Measurements from ENCODE around the gene KAT2A.
A peak's percentile ranks its signal among the peaks of the same experiment; 100 is the strongest.

The KAT2A gene

GRCh38 chr17:42116705-42117396 lies 4.3 kb downstream of the KAT2A start:
- no peaks in the 10 kb centered on the region for H3K9me3 ChIP-seq (ENCODE audit: control insufficient read depth in 2 of 2, low read length in 2 of 2)
- peaks cover 5 to 11% of the 10 kb centered on the region in 2 donors for H3K36me3 ChIP-seq (ENCODE audit: control insufficient read depth in 2 of 2, insufficient read depth in 2 of 2, low read length in 2 of 2)
- H3K4me3 ChIP-seq (ENCODE audit: low read length in 2 of 2) = no peak overlapping the region
- H3K4me1 ChIP-seq (ENCODE audit: control insufficient read depth in 2 of 2, insufficient read depth in 2 of 2, low read length in 2 of 2) = peaks cover 21 to 22% of the 10 kb centered on the region in 2 donors
- no peaks in the 10 kb centered on the region for H3K27me3 ChIP-seq (ENCODE audit: control insufficient read depth in 2 of 2, insufficient read depth in 2 of 2, low read length in 2 of 2)
- no peak overlapping the region for H3K27ac ChIP-seq (ENCODE audit: low read depth in 2 of 2, low read length in 2 of 2)
- H3K9ac ChIP-seq (ENCODE audit: low read depth in 1 of 2, low read length in 2 of 2) = no peak overlapping the region

GRCh38 chr17:42114118-42114517 lies 7.0 kb downstream of the KAT2A start:
- Histone ChIP-seq H3K4me1 (ENCODE audit: control insufficient read depth in 2 of 2, insufficient read depth in 2 of 2, low read length in 2 of 2) (peaks cover 21% of the 10 kb centered on the region in 2 donors), H3K36me3 (ENCODE audit: control insufficient read depth in 2 of 2, insufficient read depth in 2 of 2, low read length in 2 of 2) (peaks cover 6 to 11% of the 10 kb centered on the region in 2 donors), H3K27me3 (ENCODE audit: control insufficient read depth in 2 of 2, insufficient read depth in 2 of 2, low read length in 2 of 2) (no peaks in the 10 kb centered on the region), H3K9ac (ENCODE audit: low read depth in 1 of 2, low read length in 2 of 2) (no peak overlapping the region), H3K9me3 (ENCODE audit: control insufficient read depth in 2 of 2, low read length in 2 of 2) (no peaks in the 10 kb centered on the region), H3K27ac (ENCODE audit: low read depth in 2 of 2, low read length in 2 of 2) (no peak overlapping the region), H3K4me3 (ENCODE audit: low read length in 2 of 2) (no peak overlapping the region)

- Histone ChIP-seq H3K9me3 (ENCODE audit: control insufficient read depth in 2 of 2, low read length in 2 of 2) (no peaks in the 10 kb centered on the region), H3K36me3 (ENCODE audit: control insufficient read depth in 2 of 2, insufficient read depth in 2 of 2, low read length in 2 of 2) (peaks cover 9 to 14% of the 10 kb centered on the region in 2 donors), H3K9ac (ENCODE audit: low read depth in 1 of 2, low read length in 2 of 2) (peak overlapping the region; percentile 81 to 82), H3K4me1 (ENCODE audit: control insufficient read depth in 2 of 2, insufficient read depth in 2 of 2, low read length in 2 of 2) (peaks cover 21% of the 10 kb centered on the region in 2 donors), H3K27me3 (ENCODE audit: control insufficient read depth in 2 of 2, insufficient read depth in 2 of 2, low read length in 2 of 2) (no peaks in the 10 kb centered on the region), H3K27ac (ENCODE audit: low read depth in 2 of 2, low read length in 2 of 2) (peak overlapping the region; percentile 94 to 95), H3K4me3 (ENCODE audit: low read length in 2 of 2) (peak overlapping the region in 1 of 2 donors; percentile 87)
Measured at GRCh38 chr17:42113293-42114069, 7.7 kb downstream of the KAT2A start.

GRCh38 chr17:42112552-42113176 lies 8.5 kb downstream of the KAT2A start, which contains the start of gene DHX58:
Gene DHX58 (minus strand): TSS chr17:42112714. CDS start chr17:42111892, 822 bp downstream.
- peak within 1 kb of the TSS; percentile 80 to 87 for H3K4me3 ChIP-seq (ENCODE audit: low read length in 2 of 2)
- no peaks in the 10 kb centered on the region for H3K27me3 ChIP-seq (ENCODE audit: control insufficient read depth in 2 of 2, insufficient read depth in 2 of 2, low read length in 2 of 2)
- H3K9ac ChIP-seq (ENCODE audit: low read depth in 1 of 2, low read length in 2 of 2) = peak within 1 kb of the TSS; percentile 82 to 85
- no peaks in the 10 kb centered on the region for H3K9me3 ChIP-seq (ENCODE audit: control insufficient read depth in 2 of 2, low read length in 2 of 2)
- peaks cover 21% of the 10 kb centered on the region in 2 donors for H3K4me1 ChIP-seq (ENCODE audit: control insufficient read depth in 2 of 2, insufficient read depth in 2 of 2, low read length in 2 of 2)
- H3K27ac ChIP-seq (ENCODE audit: low read depth in 2 of 2, low read length in 2 of 2) = peak within 1 kb of the TSS; percentile 94 to 95
- H3K36me3 ChIP-seq (ENCODE audit: control insufficient read depth in 2 of 2, insufficient read depth in 2 of 2, low read length in 2 of 2) = peaks cover 8 to 9% of the 10 kb centered on the region in 2 donors

- H3K27me3 ChIP-seq (ENCODE audit: control insufficient read depth in 2 of 2, insufficient read depth in 2 of 2, low read length in 2 of 2) = no peaks in the 10 kb centered on the region
- H3K27ac ChIP-seq (ENCODE audit: low read depth in 2 of 2, low read length in 2 of 2) = peak overlapping the region; percentile 94 to 95
- peaks cover 7 to 9% of the 10 kb centered on the region in 2 donors for H3K36me3 ChIP-seq (ENCODE audit: control insufficient read depth in 2 of 2, insufficient read depth in 2 of 2, low read length in 2 of 2)
- H3K4me1 ChIP-seq (ENCODE audit: control insufficient read depth in 2 of 2, insufficient read depth in 2 of 2, low read length in 2 of 2) = peaks cover 21% of the 10 kb centered on the region in 2 donors
- no peaks in the 10 kb centered on the region for H3K9me3 ChIP-seq (ENCODE audit: control insufficient read depth in 2 of 2, low read length in 2 of 2)
- H3K9ac ChIP-seq (ENCODE audit: low read depth in 1 of 2, low read length in 2 of 2) = peak overlapping the region; percentile 82 to 85
- peak overlapping the region; percentile 80 to 87 for H3K4me3 ChIP-seq (ENCODE audit: low read length in 2 of 2)
Measured at GRCh38 chr17:42111871-42112551, 9.2 kb downstream of the KAT2A start.

GRCh38 chr17:42111265-42111636 lies 9.9 kb downstream of the KAT2A start:
- H3K4me3 ChIP-seq (ENCODE audit: low read length in 2 of 2) = peak overlapping the region in 1 of 2 donors; percentile 87

GRCh38 chr17:42110301-42111264 lies 10.6 kb downstream of the KAT2A start:
- H3K27me3 ChIP-seq (ENCODE audit: control insufficient read depth in 2 of 2, insufficient read depth in 2 of 2, low read length in 2 of 2) = no peaks in the 10 kb centered on the region
- H3K9ac ChIP-seq (ENCODE audit: low read depth in 1 of 2, low read length in 2 of 2) = no peak overlapping the region
- no peak overlapping the region for H3K27ac ChIP-seq (ENCODE audit: low read depth in 2 of 2, low read length in 2 of 2)
- H3K4me1 ChIP-seq (ENCODE audit: control insufficient read depth in 2 of 2, insufficient read depth in 2 of 2, low read length in 2 of 2) = peaks cover 17 to 21% of the 10 kb centered on the region in 2 donors
- H3K9me3 ChIP-seq (ENCODE audit: control insufficient read depth in 2 of 2, low read length in 2 of 2) = no peaks in the 10 kb centered on the region
- H3K4me3 ChIP-seq (ENCODE audit: low read length in 2 of 2) = no peak overlapping the region
- H3K36me3 ChIP-seq (ENCODE audit: control insufficient read depth in 2 of 2, insufficient read depth in 2 of 2, low read length in 2 of 2) = peaks cover 7 to 8% of the 10 kb centered on the region in 2 donors

More at GRCh38 chr17:42111265-42111636, 9.9 kb downstream of the KAT2A start:
- Histone ChIP-seq H3K9ac (ENCODE audit: low read depth in 1 of 2, low read length in 2 of 2) (peak overlapping the region in 1 of 2 donors; percentile 82), H3K36me3 (ENCODE audit: control insufficient read depth in 2 of 2, insufficient read depth in 2 of 2, low read length in 2 of 2) (peaks cover 7 to 8% of the 10 kb centered on the region in 2 donors), H3K9me3 (ENCODE audit: control insufficient read depth in 2 of 2, low read length in 2 of 2) (no peaks in the 10 kb centered on the region), H3K27me3 (ENCODE audit: control insufficient read depth in 2 of 2, insufficient read depth in 2 of 2, low read length in 2 of 2) (no peaks in the 10 kb centered on the region), H3K27ac (ENCODE audit: low read depth in 2 of 2, low read length in 2 of 2) (peak overlapping the region in 1 of 2 donors; percentile 95), H3K4me1 (ENCODE audit: control insufficient read depth in 2 of 2, insufficient read depth in 2 of 2, low read length in 2 of 2) (peaks cover 17 to 21% of the 10 kb centered on the region in 2 donors)

GRCh38 chr17:42109086-42109485 lies 12.1 kb downstream of the KAT2A start:
- Histone ChIP-seq H3K27ac (ENCODE audit: low read depth in 2 of 2, low read length in 2 of 2) (no peak overlapping the region), H3K9ac (ENCODE audit: low read depth in 1 of 2, low read length in 2 of 2) (no peak overlapping the region), H3K36me3 (ENCODE audit: control insufficient read depth in 2 of 2, insufficient read depth in 2 of 2, low read length in 2 of 2) (peaks cover 5 to 11% of the 10 kb centered on the region in 2 donors), H3K27me3 (ENCODE audit: control insufficient read depth in 2 of 2, insufficient read depth in 2 of 2, low read length in 2 of 2) (no peaks in the 10 kb centered on the region), H3K4me3 (ENCODE audit: low read length in 2 of 2) (no peak overlapping the region), H3K9me3 (ENCODE audit: control insufficient read depth in 2 of 2, low read length in 2 of 2) (no peaks in the 10 kb centered on the region), H3K4me1 (ENCODE audit: control insufficient read depth in 2 of 2, insufficient read depth in 2 of 2, low read length in 2 of 2) (peaks cover 17 to 21% of the 10 kb centered on the region in 2 donors)
